ENCODE results near the gene B4GALT3.
A peak's percentile ranks its signal among the peaks of the same experiment; 100 is the strongest.

DNA sequence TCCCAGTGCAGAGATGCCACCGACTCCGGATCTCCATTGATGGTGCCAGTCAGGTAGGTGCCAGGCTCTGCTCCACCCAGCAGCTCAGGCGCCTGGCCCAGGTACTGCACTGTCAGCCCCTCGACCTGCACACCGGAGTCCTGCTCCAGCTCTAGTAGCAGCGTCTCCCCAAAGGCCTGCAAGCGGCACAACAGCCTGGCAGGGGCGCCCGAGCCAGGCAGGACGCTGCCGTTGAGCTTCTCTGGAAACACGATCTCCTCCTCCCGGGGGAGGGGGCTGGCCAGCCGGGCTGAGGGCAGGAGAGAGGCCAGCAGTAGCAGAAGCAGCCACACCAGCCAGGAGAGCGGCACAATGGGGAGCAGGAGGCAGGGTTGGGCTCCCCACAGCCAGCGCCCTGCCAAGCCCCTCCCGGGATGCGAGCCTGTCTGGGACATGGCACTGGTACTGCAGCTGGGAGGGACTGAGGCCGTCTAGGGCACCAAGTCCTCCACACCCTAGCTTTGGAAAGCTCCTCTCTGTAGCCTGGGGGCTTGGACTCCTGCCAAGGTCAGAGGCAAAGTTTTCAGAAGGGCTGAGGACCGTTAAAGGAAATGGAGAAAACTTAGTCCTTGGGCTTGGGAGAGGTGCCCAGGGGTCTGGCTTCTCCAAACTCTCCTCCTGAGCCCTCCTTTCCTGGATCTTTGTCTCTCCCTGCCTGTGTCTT lies 21.0 kb upstream of the B4GALT3 start:
- TF ChIP-seq CTCF (IDR thresholded peaks at IDR 0.05; ENCODE audit: extremely low read depth in 1 of 2, insufficient read depth in 1 of 2, low read depth in 1 of 2, low read length in 2 of 2) (no peak), POLR2AphosphoS5 (IDR thresholded peaks at IDR 0.05; ENCODE audit: insufficient read depth, low read depth, low read length) (peak; percentile 60), POLR2A (IDR thresholded peaks at IDR 0.05; ENCODE audit: low read depth, low read length) (peak; percentile 78), FOS (IDR thresholded peaks at IDR 0.05; ENCODE audit: borderline replicate concordance, insufficient read depth, low read length) (no peak)
